ENCODE data around the gene WIZ.

The WIZ gene

DNA sequence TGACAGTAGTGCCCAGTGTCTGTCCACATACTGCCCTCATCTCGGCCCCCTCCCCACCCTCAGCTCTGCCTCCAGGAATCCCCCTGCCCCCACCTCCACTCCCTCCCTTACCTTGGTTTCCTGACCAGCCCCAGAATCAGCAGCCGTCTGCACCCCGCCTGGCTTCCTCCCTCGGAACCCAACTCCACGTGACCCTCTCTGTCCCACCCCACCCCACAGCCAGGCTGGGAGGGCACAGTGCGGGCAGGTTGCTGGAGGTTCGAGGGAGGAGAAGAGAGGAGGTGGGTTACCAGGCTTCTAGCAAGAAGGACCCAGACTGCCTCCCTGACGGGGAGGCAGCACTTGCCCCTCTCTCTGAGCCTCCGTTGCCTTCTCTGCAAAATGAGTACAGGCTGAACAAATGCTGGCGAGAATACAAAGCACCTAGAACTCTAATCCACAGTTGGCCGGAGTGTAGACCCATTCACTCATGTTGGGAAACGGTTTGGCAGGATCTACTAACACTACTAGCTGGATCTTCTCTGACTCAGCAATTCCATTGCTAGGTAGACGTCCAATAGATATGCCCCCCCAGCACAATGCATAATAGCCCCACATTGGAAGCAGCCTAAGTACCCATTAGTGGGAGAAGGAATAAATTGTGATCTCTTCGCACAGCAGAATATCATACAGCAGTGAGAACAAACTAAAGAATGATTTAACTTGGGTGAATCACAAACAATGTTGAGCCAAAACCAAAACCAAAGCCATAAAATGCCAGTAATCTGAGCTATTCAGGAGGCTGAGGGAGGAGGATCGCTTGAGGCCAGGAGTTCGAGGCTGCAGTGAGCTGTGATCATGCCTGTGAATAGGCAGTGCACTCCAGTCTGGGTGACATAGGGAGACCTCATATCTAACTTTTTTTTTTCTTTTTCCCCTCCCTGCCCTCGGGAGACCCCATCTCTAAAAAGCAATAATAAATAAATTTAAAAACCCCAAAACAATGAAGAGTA lies 14.9 kb upstream of the WIZ start, which contains the start of gene RASAL3:
Gene RASAL3, minus strand, starts transcription at position 151 of the 992 bp plus-strand sequence. CDS start 186 bp downstream, outside the sequence.
- DNase-seq: no peak

DNA sequence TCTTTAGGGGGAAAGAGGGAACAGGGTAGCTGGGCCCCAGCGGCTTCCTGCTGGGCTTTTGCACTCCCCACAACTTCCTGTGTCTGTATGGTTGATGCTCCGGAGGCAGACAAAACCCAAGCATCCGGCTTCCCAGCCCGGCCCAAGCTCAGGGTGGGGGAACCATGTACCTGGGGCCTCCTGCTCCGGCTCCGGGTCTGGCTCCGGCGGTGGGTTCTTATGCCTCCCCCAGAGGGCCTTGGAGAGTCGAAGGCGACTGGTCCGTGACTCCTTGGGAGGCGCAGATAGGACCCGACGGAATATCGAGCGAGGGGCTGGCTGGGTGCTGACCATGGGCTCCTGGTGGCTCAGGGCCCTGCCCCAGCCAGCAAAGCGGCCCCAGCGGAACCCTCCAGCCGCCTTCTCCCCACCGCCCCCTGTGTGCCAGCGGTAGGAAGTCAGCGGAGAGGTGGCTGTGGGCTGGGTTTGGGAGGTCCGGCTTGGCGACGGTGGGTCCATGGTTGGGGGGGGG lies 14.2 kb upstream of the WIZ start:
- no peak for DNase-seq

- DNase-seq: no peak
These were observed 11.9 kb upstream of the WIZ start for GRCh38 chr19:15461694-15462093.

GRCh38 chr19:15457701-15458484 lies 8.1 kb upstream of the WIZ start:
- no peak for DNase-seq

DNA sequence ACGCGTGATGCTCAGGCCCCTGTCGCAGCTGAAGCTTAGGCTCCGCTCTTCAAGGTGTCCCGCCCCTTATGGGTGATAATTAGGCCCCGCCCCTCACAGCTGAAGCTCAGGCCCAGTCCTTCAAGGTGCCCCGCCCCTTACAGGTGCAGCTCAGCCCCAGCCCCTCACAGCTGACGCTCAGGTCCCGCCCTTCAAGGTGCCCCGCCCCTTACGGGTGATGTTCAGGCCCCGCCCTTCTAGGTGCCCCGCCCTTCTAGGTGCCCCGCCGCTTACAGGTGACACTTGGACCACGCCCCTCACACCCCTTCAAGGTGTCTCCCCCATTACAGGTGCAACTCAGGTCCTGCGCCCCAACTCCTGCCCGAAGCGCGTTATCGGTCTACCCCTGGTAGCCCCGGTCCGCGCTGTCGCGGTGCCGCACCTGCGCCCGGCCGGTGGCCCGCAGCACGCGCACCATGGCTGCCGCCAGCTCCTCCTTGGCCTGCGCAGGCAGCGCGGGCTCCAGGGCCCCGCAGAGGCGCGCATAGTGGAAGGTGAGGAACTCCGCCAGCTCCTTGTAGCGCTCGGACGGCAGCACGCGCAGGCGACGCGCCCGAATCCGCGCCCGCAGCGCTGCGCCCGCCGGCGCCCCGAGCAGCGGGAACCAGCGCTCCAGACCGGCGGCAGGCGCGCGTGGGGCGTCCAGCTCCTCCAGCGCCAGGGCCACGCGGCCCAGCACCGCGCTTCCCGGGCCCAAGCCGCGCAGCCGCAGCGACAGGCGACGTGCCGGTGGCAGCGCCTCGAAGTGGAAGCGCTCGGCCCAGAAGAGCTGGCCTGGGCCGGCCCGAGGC lies 7.3 kb upstream of the WIZ start:
- no peak for DNase-seq

- DNase-seq: no peak
These were observed 6.7 kb upstream of the WIZ start for GRCh38 chr19:15456441-15456840.

DNA sequence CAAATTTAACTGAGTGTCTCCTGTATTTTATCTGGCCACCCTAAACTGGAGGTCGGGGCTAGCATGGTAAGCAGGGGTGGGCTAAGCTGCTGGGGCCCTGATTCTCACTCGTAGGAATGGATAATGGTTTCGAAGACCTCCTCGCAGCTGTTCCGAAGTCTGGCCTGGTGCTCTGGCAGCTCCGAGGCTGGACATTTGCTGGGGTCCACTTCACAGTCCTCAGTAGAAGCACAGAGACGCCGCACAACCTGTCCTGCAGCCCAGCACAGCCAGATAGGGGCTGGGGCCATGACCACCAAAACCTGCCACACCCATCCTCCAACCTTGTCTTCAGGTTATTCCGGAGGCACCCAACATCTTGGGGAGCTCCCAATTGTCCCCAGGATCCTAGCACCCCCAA lies 6.2 kb upstream of the WIZ start:
- no peak for DNase-seq

- DNase-seq: no peak
These were observed 4.4 kb upstream of the WIZ start for GRCh38 chr19:15453906-15454860.

DNA sequence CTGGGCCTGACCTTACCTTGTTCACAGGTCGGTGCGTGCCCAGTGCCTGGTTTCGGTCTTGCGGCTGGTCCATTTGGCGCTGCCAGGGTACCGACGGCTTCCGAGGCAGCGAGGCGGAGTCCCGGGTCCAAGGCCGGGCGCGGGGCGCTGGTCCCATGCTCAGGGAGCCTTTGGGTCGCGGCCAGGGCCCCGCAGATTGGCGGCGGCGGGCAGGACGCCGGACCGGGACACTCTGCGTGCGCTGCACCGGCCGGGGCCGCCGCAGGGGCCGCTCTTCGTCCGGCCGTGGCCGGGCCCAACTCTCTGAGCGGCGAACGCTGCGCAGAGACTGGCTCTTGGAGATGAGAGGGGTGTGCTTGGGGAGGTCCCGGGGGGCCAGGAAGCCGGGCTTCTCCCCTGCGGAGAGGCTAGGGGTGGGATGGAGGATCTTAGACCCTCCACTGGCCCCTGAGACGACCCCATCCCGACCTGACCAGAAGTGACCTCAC lies 3.4 kb upstream of the WIZ start:
- no peak for DNase-seq

DNA sequence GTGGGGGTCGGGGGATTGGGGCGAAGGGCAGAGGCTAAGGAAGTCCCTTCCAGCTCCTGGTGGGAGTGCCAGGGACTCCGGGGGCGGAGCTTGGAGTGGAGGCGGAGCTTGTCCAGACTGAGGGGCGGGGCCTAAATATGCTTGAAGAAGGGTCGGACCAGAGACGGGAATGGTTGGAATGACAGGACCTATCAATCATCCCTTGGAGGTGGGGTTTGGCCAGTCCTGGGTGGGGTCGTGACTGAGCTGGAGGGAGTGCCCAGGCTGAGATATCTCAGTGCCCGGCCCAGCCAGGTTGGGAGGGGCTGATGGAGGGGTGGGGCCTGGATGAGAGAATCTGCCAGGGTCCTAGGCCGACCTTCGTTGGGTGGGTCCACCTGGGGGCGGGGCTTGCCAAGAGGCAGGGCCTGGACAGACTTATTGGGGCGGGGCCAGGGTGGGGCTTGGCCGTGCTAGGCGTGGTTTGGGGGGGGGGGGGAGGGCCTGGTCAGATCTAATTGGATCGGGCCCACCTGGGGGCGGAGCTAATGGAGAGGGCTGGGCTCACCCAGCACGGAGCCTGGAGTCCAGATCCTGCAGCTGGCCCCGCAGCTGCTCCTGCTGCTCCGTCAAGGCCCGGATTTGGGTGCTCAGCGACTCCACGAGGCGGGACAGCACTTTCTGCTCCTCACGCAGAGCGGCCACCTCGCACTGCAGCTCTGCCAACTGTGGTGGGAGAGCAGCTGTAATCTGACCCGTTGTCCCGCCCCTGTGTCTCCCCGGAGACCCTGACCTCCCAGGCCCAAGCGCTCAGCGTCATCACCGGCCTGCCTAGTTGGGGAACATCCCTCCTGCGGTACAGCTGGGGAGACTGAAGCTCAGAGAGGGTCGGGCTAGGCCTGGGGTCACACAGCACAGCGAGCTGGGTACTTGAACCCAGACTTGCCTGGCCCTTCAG lies 2.6 kb upstream of the WIZ start:
- no peak for DNase-seq

DNA sequence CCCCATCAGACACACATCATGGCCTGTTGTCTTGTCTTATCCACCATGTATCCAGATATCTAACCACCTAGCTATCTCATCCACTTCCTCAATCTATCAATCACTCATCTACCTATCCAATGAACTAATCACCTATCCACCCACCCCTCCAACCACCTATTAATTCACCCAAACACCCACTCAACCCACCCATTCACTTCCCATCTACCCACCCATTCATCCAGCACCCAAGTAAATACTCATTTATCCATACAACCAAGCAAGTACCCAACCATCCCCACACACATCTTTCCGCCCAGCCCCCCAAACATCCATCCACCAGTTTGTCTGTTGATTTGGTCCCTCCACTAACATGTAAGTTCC lies 753 bp upstream of the WIZ start:
- DNase-seq: no peak

- no peak for DNase-seq
These were observed 757 bp downstream of the WIZ start for GRCh38 chr19:15448778-15449619.

DNA sequence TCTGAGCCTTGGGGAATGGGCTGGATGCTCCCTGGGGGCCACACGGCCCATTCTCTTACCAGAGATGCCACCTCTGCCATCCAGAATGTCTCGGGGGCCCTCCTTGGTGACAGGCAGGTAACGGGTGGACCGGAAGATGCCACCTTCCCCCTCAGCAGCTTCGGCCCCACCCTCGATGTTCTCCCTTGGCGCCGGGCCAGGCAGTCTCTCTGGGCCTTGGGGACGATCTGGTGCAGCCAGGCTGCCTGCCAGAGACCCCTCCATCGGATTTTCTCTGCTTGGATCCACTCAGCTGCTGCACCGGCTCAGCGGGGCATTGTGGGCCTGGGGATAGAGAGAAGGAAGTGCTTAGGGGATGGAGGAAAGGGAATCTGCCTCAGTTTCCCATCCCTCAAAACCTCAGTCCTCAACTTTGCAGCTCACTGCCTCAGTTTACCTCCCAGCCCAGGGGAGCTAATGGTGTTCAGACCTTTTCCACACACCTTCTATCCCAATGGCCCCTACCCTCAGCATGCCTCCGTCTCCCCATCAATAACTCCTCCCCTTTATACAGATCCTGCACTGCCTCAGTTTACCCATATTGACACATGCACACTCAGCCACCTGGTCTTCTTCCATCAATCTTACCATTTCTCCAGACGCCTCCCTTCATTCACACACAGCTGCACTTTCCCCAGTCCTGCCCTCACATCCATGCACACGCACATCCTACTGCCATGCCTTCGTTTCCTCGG lies 1.5 kb downstream of the WIZ start:
- DNase-seq: no peak

DNA sequence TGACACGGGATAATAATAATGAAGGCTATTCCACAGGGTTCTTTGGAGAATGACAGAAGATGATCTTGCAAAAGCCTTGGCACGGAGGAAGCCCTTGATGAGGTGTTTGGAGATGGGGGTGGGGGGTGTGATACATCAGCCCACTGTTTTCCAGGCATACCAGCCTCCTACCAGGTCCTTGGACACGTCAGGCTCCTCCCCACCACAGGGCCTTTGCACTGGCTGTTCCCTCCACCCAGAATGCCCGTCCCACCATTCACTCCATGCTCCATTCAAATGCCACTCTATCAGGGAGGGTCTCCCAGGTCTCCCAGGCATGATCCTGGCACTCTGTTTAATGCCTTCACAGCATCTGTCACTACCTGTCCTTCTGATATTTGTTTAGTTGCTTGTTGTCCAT lies 2.7 kb downstream of the WIZ start:
- DNase-seq: no peak

GRCh38 chr19:15445807-15446376 lies 3.9 kb downstream of the WIZ start:
- DNase-seq: no peak

DNA sequence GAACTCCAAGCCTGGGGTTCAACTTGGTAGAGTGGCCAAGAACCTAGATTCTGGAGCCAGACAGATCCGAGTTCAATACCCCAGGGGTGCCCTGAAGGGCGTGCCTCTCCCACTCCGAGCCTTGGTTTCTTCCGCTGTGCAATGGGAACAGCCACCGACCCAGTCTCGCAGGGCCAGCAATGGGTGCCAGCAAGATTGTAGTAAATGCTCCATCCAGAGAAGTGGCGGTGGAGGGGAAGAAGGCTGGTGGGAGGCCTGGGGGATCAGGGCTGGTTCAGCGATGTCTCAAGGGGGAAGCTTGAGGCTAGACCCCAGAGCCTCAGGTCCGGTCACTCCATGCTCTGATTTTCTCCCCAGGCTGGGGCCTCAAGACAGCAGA lies 4.5 kb downstream of the WIZ start:
- DNase-seq: no peak

- no peak for DNase-seq
These were observed 5.1 kb downstream of the WIZ start for GRCh38 chr19:15444505-15445226.

- DNase-seq: no peak
These were observed 5.9 kb downstream of the WIZ start for GRCh38 chr19:15443838-15444237.

Measured in SIG-M5 (cell line).